ENCODE data around the gene NDUFS5.

DNA sequence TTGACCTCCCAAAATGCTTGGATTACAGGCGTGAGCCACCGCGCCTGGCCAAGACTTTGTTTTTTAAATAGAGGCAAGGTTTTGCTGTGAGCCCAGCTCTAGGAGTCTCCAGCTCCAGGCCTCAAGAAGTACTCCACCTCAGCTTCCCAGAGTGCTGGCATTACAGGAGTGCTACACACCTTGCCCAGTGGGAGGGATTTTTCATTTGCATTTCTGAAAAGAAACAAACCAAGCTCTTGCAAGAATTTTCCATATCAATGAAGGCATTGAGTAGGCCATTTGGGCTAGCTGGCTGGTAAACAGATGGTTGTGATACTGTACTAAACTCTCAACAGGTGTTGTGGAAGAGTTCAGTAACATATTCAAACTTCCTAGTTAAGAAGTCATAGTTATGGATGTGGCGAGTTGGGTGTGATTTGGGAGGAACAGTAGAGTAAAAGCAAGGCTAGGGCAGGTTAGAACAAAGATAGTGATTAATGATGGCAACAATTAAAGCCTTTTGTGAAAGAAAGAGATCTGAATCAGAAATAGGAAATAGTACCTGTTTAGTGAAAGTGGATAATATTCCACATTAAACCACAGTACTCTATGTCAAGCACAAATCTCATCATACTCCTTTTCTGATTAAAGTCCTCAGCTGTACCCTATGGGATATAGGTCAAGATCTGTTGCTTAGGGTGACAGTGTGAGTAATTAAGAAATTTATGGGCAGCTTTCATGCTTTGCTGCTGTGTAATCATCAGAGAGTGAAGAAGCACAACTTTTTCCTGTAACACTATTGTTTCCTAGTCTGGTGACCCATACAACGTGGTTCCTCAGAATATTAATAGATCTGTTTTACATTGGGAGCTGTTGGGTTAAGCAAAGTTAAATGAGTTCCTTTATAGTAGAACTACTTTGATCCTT lies 24.4 kb upstream of the NDUFS5 start:
- TF ChIP-seq NFIC (IDR thresholded peaks at IDR 0.05): no peak
- TF ChIP-seq TAF1 (IDR thresholded peaks at IDR 0.05; ENCODE audit: low read depth): no peak
- no peak for TF ChIP-seq RAD21 (IDR thresholded peaks at IDR 0.05; ENCODE audit: low read depth)
- no peak for TF ChIP-seq CEBPB (IDR thresholded peaks at IDR 0.05)
- no peak for TF ChIP-seq ZBTB7A (IDR thresholded peaks at IDR 0.05; ENCODE audit: low read depth)
- no peak for TF ChIP-seq EP300 (IDR thresholded peaks at IDR 0.05; ENCODE audit: borderline replicate concordance)
- no peak for TF ChIP-seq EGR1 (IDR thresholded peaks at IDR 0.05)
- no peak for TF ChIP-seq YY1 (IDR thresholded peaks at IDR 0.05; ENCODE audit: low read depth)

All from Ishikawa (cell line).